Type B pancreatic cell (in vitro differentiated cells): Measurements from ENCODE around the gene RHBDL1. TPM values are rescaled to one million over a fixed set of nuclear protein-coding genes. Genes with fewer than 3 reads are reported as not detected.
A peak's percentile ranks its signal among the peaks of the same experiment; 100 is the strongest.

Source experiments
- DNase-seq: peaks from one replicate; pipeline ENCODE4 v3.0.0; 2021; ENCODE audit warnings: mixed read lengths; ENCODE audit not compliant: unreplicated experiment; ENCODE audit errors: extremely low spot score
- H3K27ac Mint-ChIP-seq: 2 replicates; pipeline ENCODE4 v1.8.0; 2021; ENCODE audit warnings: mild to moderate bottlenecking, mixed read lengths
- H3K27me3 Mint-ChIP-seq: 2 replicates; pipeline ENCODE4 v1.8.0; 2021; ENCODE audit warnings: mixed read lengths
- H3K36me3 Mint-ChIP-seq: 2 replicates; pipeline ENCODE4 v1.8.0; 2021; ENCODE audit warnings: mixed read lengths
- H3K4me1 Mint-ChIP-seq: one replicate; pipeline ENCODE4 v1.8.0; 2021; ENCODE audit warnings: mixed read lengths; ENCODE audit not compliant: unreplicated experiment
- H3K4me3 Mint-ChIP-seq: 2 replicates; pipeline ENCODE4 v1.8.0; 2021; ENCODE audit warnings: mild to moderate bottlenecking, mixed read lengths
- H3K9me3 Mint-ChIP-seq: 2 replicates; pipeline ENCODE4 v1.8.0; 2021; ENCODE audit warnings: mixed read lengths
- CTCF ChIP-seq: fragments of 200-600 bp; sonication (generic); conservative IDR thresholded peaks from 2 replicates; pipeline ENCODE4 v1.5.0; 2021; ENCODE audit warnings: antibody characterized with exemption, mild to moderate bottlenecking
- total RNA-seq: library from RNA; stranded (reverse); gene quantifications from 2 replicates; pipeline ENCODE4 v1.2.1, GENCODE V29; 2021; ENCODE audit warnings: low replicate concordance

RHBDL1 gene
- total RNA-seq, 1 donor from 2014 or later, result 2.7 TPM

GRCh38 chr16:668519-669171 is 6.8 kb upstream of the RHBDL1 start:
- no peak for TF ChIP-seq CTCF
- Mint-ChIP-seq H3K4me3 (peak overlapping the region; percentile 79), H3K9me3 (no peaks in the 10 kb centered on the region), H3K4me1 (peaks cover 4% of the 10 kb centered on the region), H3K36me3 (no peaks in the 10 kb centered on the region), H3K27ac (no peak overlapping the region), H3K27me3 (no peaks in the 10 kb centered on the region)
- no peak for DNase-seq

DNA sequence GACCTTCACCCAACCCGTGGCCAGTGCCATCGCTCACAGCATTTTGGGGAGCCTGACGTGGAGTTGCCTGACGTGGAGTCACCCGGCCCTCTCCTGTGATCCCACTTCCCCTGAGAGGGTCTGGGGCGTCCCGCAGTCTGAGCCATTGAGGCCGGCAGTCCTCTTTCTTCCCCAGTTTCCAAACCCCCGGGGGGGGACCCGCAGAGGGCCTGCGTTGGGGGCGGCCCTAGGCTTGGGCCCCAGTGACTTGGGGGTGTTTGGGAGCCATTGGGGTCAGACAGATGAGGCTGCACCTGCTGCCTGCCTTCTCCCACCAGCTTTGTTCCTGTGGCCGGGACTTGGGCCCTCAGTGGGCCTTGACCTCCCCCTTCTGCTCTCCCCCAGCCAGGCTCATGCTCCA is 5.8 kb upstream of the RHBDL1 start:
- no peak for DNase-seq
- H3K4me1 Mint-ChIP-seq, result peaks cover 4% of the 10 kb centered on the region
- no peaks in the 10 kb centered on the region for H3K9me3 Mint-ChIP-seq
- H3K4me3 Mint-ChIP-seq, result peak overlapping the region; percentile 60
- no peaks in the 10 kb centered on the region for H3K27me3 Mint-ChIP-seq
- H3K36me3 Mint-ChIP-seq, result no peaks in the 10 kb centered on the region
- H3K27ac Mint-ChIP-seq, result no peak overlapping the region
- TF ChIP-seq CTCF, result no peak

DNA sequence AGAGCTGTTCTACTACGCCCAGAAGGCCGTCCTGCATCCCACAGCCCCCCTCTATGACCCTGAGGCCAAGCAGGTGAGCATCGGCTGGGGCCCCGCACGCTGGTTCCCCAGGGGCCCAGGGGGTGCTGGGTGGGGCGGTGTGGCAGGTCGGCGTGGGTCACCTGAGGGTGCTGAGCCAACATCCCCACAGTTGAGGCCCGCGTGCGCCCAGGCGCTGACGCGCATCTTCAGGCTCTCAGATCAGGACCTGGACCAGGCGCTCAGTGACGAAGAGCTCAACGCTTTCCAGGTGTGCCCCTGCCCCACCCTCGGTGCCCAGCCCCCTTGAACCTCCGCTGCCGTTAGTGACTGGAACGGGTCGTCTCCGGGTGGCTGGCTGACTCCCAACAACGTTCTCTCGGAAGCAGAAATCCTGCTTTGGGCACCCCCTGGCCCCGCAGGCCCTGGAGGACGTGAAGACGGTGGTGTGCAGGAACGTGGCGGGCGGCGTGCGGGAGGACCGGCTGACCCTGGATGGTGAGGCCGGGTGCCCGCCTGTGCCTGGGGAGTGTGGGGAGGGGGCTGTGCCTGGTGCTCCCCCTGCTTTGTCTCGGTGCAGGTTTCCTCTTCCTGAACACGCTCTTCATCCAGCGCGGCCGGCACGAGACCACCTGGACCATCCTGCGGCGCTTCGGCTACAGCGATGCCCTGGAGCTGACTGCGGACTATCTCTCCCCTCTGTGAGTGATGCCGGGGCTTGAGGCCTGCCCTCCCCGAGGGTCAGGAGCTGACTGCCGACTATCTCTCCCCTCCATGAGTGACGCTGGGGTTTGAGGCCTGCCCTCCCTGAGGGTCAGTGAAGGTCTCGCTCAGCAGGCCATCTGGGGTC is 4.8 kb upstream of the RHBDL1 start:
- peaks cover 4% of the 10 kb centered on the region for H3K4me1 Mint-ChIP-seq
- DNase-seq, result no peak
- H3K36me3 Mint-ChIP-seq, result no peaks in the 10 kb centered on the region
- H3K4me3 Mint-ChIP-seq, result peak overlapping the region; percentile 5
- H3K27ac Mint-ChIP-seq, result no peak overlapping the region
- TF ChIP-seq CTCF, result no peak
- peaks cover 5% of the 10 kb centered on the region for H3K27me3 Mint-ChIP-seq
- H3K9me3 Mint-ChIP-seq, result no peaks in the 10 kb centered on the region

GRCh38 chr16:671353-672131 is 3.9 kb upstream of the RHBDL1 start:
- Mint-ChIP-seq H3K36me3 (no peaks in the 10 kb centered on the region), H3K9me3 (no peaks in the 10 kb centered on the region), H3K4me1 (peaks cover 4% of the 10 kb centered on the region), H3K4me3 (no peak overlapping the region), H3K27ac (no peak overlapping the region), H3K27me3 (peaks cover 5% of the 10 kb centered on the region)
- TF ChIP-seq CTCF, result no peak
- DNase-seq, result no peak

DNA sequence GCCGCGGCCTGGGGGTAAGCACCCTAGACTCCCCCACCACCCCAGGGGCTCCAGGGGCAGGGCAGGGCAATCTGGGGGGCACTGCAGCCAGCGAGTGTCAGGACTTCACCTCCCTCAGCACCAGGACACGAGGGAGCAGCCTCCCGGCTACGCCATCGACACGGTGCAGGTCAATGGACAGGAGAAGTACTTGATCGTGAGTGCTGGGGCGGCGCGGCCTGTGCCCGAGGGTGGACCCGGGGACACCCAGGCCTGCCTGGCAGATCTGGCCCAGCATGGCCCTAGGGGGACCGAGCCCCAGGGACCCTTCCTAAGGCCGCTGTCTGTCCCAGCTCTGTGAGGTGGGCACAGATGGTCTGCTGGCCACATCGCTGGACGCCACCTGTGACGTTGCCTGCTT is 3.1 kb upstream of the RHBDL1 start:
- Mint-ChIP-seq H3K27ac (no peak overlapping the region), H3K4me1 (peaks cover 4% of the 10 kb centered on the region), H3K9me3 (no peaks in the 10 kb centered on the region), H3K4me3 (no peak overlapping the region), H3K27me3 (peaks cover 5% of the 10 kb centered on the region), H3K36me3 (no peaks in the 10 kb centered on the region)
- DNase-seq, result no peak
- no peak for TF ChIP-seq CTCF
